Measurements from ENCODE around the gene PLBD2. TPM values are rescaled to one million over a fixed set of nuclear protein-coding genes. Genes with fewer than 3 reads are reported as not detected.
A peak's percentile ranks its signal among the peaks of the same experiment; 100 is the strongest.

PLBD2 gene
- total and polyA plus RNA-seq, 9 of the 15 experiments (the other 6 are each of a cell fraction or from before 2014, with no cell fraction given), result 2.4 to 37.4 (median 6.0) TPM

DNA sequence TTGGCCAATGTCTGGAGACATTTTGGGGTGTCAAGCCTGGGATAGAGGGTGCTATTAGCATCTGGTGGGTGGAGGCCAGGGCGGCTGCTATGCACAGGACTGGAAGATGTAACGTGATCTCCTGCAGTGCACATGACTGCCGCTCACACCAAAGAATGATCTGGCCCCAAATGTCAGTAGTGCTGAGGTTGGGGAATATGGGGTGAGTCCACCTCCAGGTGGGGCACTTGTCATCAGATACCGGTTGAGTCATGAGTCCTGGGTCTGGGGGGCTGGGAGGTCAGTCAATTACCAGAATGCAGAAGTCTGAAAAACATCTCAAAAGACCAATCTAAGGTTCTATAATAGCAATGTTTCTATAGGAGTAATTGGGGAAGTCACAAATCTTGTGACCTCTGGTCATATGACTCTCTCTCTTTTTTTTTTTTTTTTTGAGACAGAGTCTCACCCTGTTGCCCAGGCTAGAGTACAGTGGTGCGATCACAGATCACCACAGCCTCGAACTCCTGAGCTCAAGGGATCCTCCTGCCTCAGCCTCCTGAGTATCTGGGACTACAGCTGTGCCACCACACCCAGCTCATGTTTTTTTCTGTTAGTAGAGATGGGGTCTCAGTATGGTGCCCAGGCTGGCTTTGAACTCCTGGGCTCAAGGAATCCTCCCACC is 57.8 kb downstream of the PLBD2 start (continued):
- TF ChIP-seq, protein P1, sequence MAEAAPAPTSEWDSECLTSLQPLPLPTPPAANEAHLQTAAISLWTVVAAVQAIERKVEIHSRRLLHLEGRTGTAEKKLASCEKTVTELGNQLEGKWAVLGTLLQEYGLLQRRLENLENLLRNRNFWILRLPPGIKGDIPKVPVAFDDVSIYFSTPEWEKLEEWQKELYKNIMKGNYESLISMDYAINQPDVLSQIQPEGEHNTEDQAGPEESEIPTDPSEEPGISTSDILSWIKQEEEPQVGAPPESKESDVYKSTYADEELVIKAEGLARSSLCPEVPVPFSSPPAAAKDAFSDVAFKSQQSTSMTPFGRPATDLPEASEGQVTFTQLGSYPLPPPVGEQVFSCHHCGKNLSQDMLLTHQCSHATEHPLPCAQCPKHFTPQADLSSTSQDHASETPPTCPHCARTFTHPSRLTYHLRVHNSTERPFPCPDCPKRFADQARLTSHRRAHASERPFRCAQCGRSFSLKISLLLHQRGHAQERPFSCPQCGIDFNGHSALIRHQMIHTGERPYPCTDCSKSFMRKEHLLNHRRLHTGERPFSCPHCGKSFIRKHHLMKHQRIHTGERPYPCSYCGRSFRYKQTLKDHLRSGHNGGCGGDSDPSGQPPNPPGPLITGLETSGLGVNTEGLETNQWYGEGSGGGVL (CRISPR knock-in tag; IDR thresholded peaks at IDR 0.05), result no peak
- TF ChIP-seq NR4A1 (CRISPR knock-in tag; IDR thresholded peaks at IDR 0.05), result 0 out of 2 replicates have a peak, but pooled peaks have one; percentile 49
- peak; percentile 49; the same call in 1 of the 2 replicates for TF ChIP-seq NR4A1 (tag; IDR thresholded peaks at IDR 0.05)
- TF ChIP-seq, protein P2, sequence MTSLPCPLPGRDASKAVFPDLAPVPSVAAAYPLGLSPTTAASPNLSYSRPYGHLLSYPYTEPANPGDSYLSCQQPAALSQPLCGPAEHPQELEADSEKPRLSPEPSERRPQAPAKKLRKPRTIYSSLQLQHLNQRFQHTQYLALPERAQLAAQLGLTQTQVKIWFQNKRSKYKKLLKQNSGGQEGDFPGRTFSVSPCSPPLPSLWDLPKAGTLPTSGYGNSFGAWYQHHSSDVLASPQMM (CRISPR knock-in tag; IDR thresholded peaks at IDR 0.05), result no peak
- TF ChIP-seq CBFB (CRISPR knock-in tag; IDR thresholded peaks at IDR 0.05), result no peak
- TF ChIP-seq DPF2 (IDR thresholded peaks at IDR 0.05), result peak; percentile 62
- TF ChIP-seq POU5F1 (IDR thresholded peaks at IDR 0.05; ENCODE audit: borderline replicate concordance, low read depth, low read length, partially characterized antibody), result no peak
- TF ChIP-seq, protein P3, sequence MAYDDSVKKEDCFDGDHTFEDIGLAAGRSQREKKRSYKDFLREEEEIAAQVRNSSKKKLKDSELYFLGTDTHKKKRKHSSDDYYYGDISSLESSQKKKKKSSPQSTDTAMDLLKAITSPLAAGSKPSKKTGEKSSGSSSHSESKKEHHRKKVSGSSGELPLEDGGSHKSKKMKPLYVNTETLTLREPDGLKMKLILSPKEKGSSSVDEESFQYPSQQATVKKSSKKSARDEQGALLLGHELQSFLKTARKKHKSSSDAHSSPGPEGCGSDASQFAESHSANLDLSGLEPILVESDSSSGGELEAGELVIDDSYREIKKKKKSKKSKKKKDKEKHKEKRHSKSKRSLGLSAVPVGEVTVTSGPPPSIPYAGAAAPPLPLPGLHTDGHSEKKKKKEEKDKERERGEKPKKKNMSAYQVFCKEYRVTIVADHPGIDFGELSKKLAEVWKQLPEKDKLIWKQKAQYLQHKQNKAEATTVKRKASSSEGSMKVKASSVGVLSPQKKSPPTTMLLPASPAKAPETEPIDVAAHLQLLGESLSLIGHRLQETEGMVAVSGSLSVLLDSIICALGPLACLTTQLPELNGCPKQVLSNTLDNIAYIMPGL (CRISPR knock-in tag; IDR thresholded peaks at IDR 0.05), result no peak
- peak; percentile 18 for TF ChIP-seq RBM25 (IDR thresholded peaks at IDR 0.05; ENCODE audit: low read depth, low read length, severe bottlenecking)
- no peak for TF ChIP-seq NR2F6 (CRISPR knock-in tag; IDR thresholded peaks at IDR 0.05)
- no peak for TF ChIP-seq RFX1 (IDR thresholded peaks at IDR 0.05)
- no peak for TF ChIP-seq NFXL1 (CRISPR knock-in tag; IDR thresholded peaks at IDR 0.05)
- TF ChIP-seq MYBL2 (IDR thresholded peaks at IDR 0.05; ENCODE audit: low read depth), result no peak
- TF ChIP-seq MYBL2 (CRISPR knock-in tag; IDR thresholded peaks at IDR 0.05; ENCODE audit: borderline replicate concordance), result no peak
- no peak for TF ChIP-seq MECOM (CRISPR knock-in tag; IDR thresholded peaks at IDR 0.05)
- no peak for TF ChIP-seq SETDB1 (IDR thresholded peaks at IDR 0.05; ENCODE audit: low read length)
- TF ChIP-seq, protein P4, sequence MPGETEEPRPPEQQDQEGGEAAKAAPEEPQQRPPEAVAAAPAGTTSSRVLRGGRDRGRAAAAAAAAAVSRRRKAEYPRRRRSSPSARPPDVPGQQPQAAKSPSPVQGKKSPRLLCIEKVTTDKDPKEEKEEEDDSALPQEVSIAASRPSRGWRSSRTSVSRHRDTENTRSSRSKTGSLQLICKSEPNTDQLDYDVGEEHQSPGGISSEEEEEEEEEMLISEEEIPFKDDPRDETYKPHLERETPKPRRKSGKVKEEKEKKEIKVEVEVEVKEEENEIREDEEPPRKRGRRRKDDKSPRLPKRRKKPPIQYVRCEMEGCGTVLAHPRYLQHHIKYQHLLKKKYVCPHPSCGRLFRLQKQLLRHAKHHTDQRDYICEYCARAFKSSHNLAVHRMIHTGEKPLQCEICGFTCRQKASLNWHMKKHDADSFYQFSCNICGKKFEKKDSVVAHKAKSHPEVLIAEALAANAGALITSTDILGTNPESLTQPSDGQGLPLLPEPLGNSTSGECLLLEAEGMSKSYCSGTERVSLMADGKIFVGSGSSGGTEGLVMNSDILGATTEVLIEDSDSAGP (CRISPR knock-in tag; IDR thresholded peaks at IDR 0.05), result no peak
- no peak for TF ChIP-seq ZNF140 (CRISPR knock-in tag; IDR thresholded peaks at IDR 0.05)
- TF ChIP-seq CC2D1A (IDR thresholded peaks at IDR 0.05), result no peak
- TF ChIP-seq YBX1 (IDR thresholded peaks at IDR 0.05), result no peak

Data from K562 (cell line).